H9 (cell line): ENCODE results near the gene SCUBE1. TPM values are rescaled to one million over a fixed set of nuclear protein-coding genes. Genes with fewer than 3 reads are reported as not detected.

Experiments
- DNase-seq: peaks from one replicate; pipeline ENCODE4 v3.0.0-alpha.2; 2017
- H2AFZ ChIP-seq: one replicate; pipeline ENCODE4 v1.6.1; 2013; ENCODE audit warnings: mild to moderate bottlenecking, low read length, control low read depth, moderate library complexity
- H2AK5ac ChIP-seq: 2 replicates; pipeline ENCODE4 v1.6.1; 2013; ENCODE audit warnings: low read length, control low read depth, mixed read lengths; ENCODE audit not compliant: insufficient read length
- H2BK120ac ChIP-seq: one replicate; pipeline ENCODE4 v1.6.1; 2013; ENCODE audit warnings: low read depth, mild to moderate bottlenecking, low read length, control low read depth, inconsistent platforms; ENCODE audit not compliant: poor library complexity, severe bottlenecking
- H2BK12ac ChIP-seq: 2 replicates; pipeline ENCODE4 v1.6.1; 2013; ENCODE audit warnings: low read length, control low read depth, mixed read lengths, low read depth; ENCODE audit not compliant: insufficient read length
- H2BK15ac ChIP-seq: 2 replicates; pipeline ENCODE4 v1.6.1; 2013; ENCODE audit warnings: low read depth, low read length, control low read depth
- H2BK20ac ChIP-seq: one replicate; pipeline ENCODE4 v1.6.1; 2013; ENCODE audit warnings: low read depth, mild to moderate bottlenecking, low read length, control low read depth, inconsistent platforms; ENCODE audit not compliant: poor library complexity, severe bottlenecking
- H2BK5ac ChIP-seq: 2 replicates; pipeline ENCODE4 v1.6.1; 2013; ENCODE audit warnings: low read length, control low read depth, mixed read lengths; ENCODE audit not compliant: insufficient read length
- H3K14ac ChIP-seq: 2 replicates; pipeline ENCODE4 v1.6.1; 2013; ENCODE audit warnings: low read length, control low read depth; ENCODE audit not compliant: insufficient read depth
- H3K18ac ChIP-seq: 2 replicates; pipeline ENCODE4 v1.6.1; 2013; ENCODE audit warnings: low read depth, mild to moderate bottlenecking, mixed read lengths, low read length, control low read depth; ENCODE audit not compliant: insufficient read length
- H3K23ac ChIP-seq: 2 replicates; pipeline ENCODE4 v1.6.1; 2013; ENCODE audit warnings: low read length, control low read depth, mixed read lengths, low read depth; ENCODE audit not compliant: insufficient read length
- H3K23me2 ChIP-seq: 2 replicates; pipeline ENCODE4 v1.6.1; 2013; ENCODE audit warnings: low read depth, mild to moderate bottlenecking, mixed read lengths, low read length, control low read depth; ENCODE audit not compliant: insufficient read length, poor library complexity, severe bottlenecking
- H3K27ac ChIP-seq: 2 replicates; pipeline ENCODE4 v1.5.1; 2013; ENCODE audit warnings: low read length, control low read depth, mixed read lengths, low read depth; ENCODE audit not compliant: insufficient read length
- H3K27me3 ChIP-seq: 2 replicates; pipeline ENCODE4 v1.6.1; 2013; ENCODE audit warnings: low read length, control low read depth, inconsistent platforms; ENCODE audit not compliant: insufficient read depth
- H3K4ac ChIP-seq: 2 replicates; pipeline ENCODE4 v1.6.1; 2013; ENCODE audit warnings: low read depth, mild to moderate bottlenecking, control low read depth, inconsistent platforms, low read length, moderate library complexity
- H3K4me1 ChIP-seq: 2 replicates; pipeline ENCODE4 v1.6.1; 2013; ENCODE audit warnings: low read length, control low read depth, inconsistent platforms; ENCODE audit not compliant: insufficient read depth
- H3K4me2 ChIP-seq: 2 replicates; pipeline ENCODE4 v1.6.1; 2013; ENCODE audit warnings: low read length, control low read depth, mixed read lengths; ENCODE audit not compliant: insufficient read length, insufficient read depth
- H3K56ac ChIP-seq: 2 replicates; pipeline ENCODE4 v1.6.1; 2013; ENCODE audit warnings: low read depth, mild to moderate bottlenecking, mixed read lengths, low read length, control low read depth; ENCODE audit not compliant: insufficient read length
- H3K79me1 ChIP-seq: 2 replicates; pipeline ENCODE4 v1.6.1; 2013; ENCODE audit warnings: low read depth, mild to moderate bottlenecking, moderate library complexity, low read length, control low read depth, inconsistent platforms; ENCODE audit not compliant: insufficient read depth, poor library complexity, severe bottlenecking
- H3K79me2 ChIP-seq: 2 replicates; pipeline ENCODE4 v1.6.1; 2013; ENCODE audit warnings: low read length, control low read depth, inconsistent platforms; ENCODE audit not compliant: insufficient read depth
- H3K9ac ChIP-seq: 2 replicates; pipeline ENCODE4 v1.6.1; 2013; ENCODE audit warnings: low read length, control low read depth, mixed read lengths; ENCODE audit not compliant: insufficient read length; ENCODE audit errors: extremely low read depth
- H3K9me3 ChIP-seq: one replicate; pipeline ENCODE4 v1.6.1; 2013; ENCODE audit warnings: low read depth, low read length, inconsistent platforms; ENCODE audit not compliant: control insufficient read depth
- H3T11ph ChIP-seq: one replicate; pipeline ENCODE4 v1.6.1; 2013; ENCODE audit warnings: mild to moderate bottlenecking, low read length, control low read depth, inconsistent platforms
- H4K20me1 ChIP-seq: one replicate; pipeline ENCODE4 v1.6.1; 2013; ENCODE audit not compliant: control insufficient read depth, insufficient read length, insufficient read depth
- H4K5ac ChIP-seq: 2 replicates; pipeline ENCODE4 v1.6.1; 2013; ENCODE audit warnings: low read depth, mild to moderate bottlenecking, mixed read lengths, low read length, control low read depth; ENCODE audit not compliant: insufficient read length
- H4K8ac ChIP-seq: replicated peaks from 2 replicates; pipeline ENCODE4 v1.6.1; 2013; ENCODE audit warnings: low read length, control low read depth, mixed read lengths, low read depth; ENCODE audit not compliant: insufficient read length
- H4K91ac ChIP-seq: 2 replicates; pipeline ENCODE4 v1.6.1; 2013; ENCODE audit warnings: low read depth, mild to moderate bottlenecking, moderate library complexity, mixed read lengths, low read length, control low read depth; ENCODE audit not compliant: insufficient read length
- H3K27ac Mint-ChIP-seq, 3 experiments: 2 replicates in 2 of 3; 3 replicates in 1 of 3; pipeline ENCODE4 v1.8.0; 2020 to 2021; ENCODE audit warnings: mixed read lengths in 3 of 3, mild to moderate bottlenecking in 1 of 3, moderate library complexity in 1 of 3
- H3K27me3 Mint-ChIP-seq: 2 replicates; pipeline ENCODE4 v1.8.0; 2021; ENCODE audit warnings: low read depth, mild to moderate bottlenecking, moderate library complexity, mixed read lengths
- H3K36me3 Mint-ChIP-seq, 3 experiments: 2 replicates in 2 of 3; 3 replicates in 1 of 3; pipeline ENCODE4 v1.8.0; 2020 to 2021; ENCODE audit warnings: low read depth in 3 of 3, mixed read lengths in 3 of 3; ENCODE audit not compliant: insufficient read depth in 1 of 3
- H3K4me1 Mint-ChIP-seq, 2 experiments: 2 replicates each; pipeline ENCODE4 v1.8.0; 2020; ENCODE audit warnings: mixed read lengths in 2 of 2
- H3K4me3 Mint-ChIP-seq, 2 experiments: 2 replicates in 1 of 2; 3 replicates in 1 of 2; pipeline ENCODE4 v1.8.0; 2020 to 2021; ENCODE audit warnings: mild to moderate bottlenecking in 2 of 2, mixed read lengths in 2 of 2, moderate library complexity in 1 of 2
- H3K9me3 Mint-ChIP-seq, 2 experiments: 2 replicates in 1 of 2; 3 replicates in 1 of 2; pipeline ENCODE4 v1.8.0; 2020; ENCODE audit warnings: mild to moderate bottlenecking in 2 of 2, mixed read lengths in 2 of 2, moderate library complexity in 1 of 2
- WGBS: extraction: QIAGEN DNeasy Blood & Tissue Kit; methylation state at CpG from one replicate; pipeline ENCODE4 v1.1.7; 2013; ENCODE audit warnings: missing lambda C conversion rate, low lambda C conversion rate, mixed read lengths; ENCODE audit not compliant: insufficient read length; ENCODE audit errors: extremely low coverage; 5-methylcytosine and 5-hydroxymethylcytosine counted together
- total RNA-seq: library from RNA; stranded (reverse); gene quantifications from 2 replicates; pipeline ENCODE4 v1.2.1, GENCODE V29; 2021
- TF ChIP-seq, protein P1 (sequence below): fragments of 200-600 bp; sonication (generic); conservative IDR thresholded peaks from 3 replicates; pipeline ENCODE4 v1.8.0; 2021; ENCODE audit warnings: antibody characterized with exemption, mild to moderate bottlenecking

Gene SCUBE1
- total RNA-seq, 1 experiment from 2014 or later = 1.2 TPM

DNA sequence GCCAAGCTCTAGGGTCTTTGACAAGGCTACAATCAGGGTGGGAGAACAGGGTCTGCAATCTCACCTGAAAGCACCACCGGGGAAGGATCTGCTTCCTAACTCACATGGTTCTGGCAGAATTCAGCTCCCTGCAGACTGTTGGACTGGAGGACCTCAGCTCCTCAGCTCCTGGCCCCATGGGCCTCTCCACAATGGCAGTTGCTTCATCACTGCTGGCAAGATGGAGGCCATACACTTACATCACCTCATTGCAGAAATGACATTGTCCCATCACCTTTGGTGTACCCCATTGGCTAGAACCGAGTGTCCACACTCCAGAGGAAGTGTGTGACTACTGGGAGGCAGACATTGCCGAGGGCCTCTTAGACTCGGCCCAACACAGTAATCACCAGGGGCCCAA lies 47.7 kb upstream of the SCUBE1 start:
- no peak overlapping the region for H2BK5ac ChIP-seq
- TF ChIP-seq, protein P1, sequence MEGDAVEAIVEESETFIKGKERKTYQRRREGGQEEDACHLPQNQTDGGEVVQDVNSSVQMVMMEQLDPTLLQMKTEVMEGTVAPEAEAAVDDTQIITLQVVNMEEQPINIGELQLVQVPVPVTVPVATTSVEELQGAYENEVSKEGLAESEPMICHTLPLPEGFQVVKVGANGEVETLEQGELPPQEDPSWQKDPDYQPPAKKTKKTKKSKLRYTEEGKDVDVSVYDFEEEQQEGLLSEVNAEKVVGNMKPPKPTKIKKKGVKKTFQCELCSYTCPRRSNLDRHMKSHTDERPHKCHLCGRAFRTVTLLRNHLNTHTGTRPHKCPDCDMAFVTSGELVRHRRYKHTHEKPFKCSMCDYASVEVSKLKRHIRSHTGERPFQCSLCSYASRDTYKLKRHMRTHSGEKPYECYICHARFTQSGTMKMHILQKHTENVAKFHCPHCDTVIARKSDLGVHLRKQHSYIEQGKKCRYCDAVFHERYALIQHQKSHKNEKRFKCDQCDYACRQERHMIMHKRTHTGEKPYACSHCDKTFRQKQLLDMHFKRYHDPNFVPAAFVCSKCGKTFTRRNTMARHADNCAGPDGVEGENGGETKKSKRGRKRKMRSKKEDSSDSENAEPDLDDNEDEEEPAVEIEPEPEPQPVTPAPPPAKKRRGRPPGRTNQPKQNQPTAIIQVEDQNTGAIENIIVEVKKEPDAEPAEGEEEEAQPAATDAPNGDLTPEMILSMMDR = no peak
- H2AK5ac ChIP-seq = no peak overlapping the region
- no peak overlapping the region for H3K4me2 ChIP-seq
- H2BK20ac ChIP-seq = no peak overlapping the region
- no peak overlapping the region for H4K5ac ChIP-seq
- H3K27me3 ChIP-seq = no peaks in the 10 kb centered on the region
- no peak overlapping the region for H2BK120ac ChIP-seq
- no peak overlapping the region for H4K91ac ChIP-seq
- no peak overlapping the region for H3K27ac ChIP-seq
- Mint-ChIP-seq H3K4me1 (peaks cover 15 to 32% of the 10 kb centered on the region in 2 experiments), H3K36me3 (peaks cover 0 to 4% (median 0%) of the 10 kb centered on the region in 3 experiments; a peak in 1 of 7 replicates), H3K4me3 (no peak overlapping the region), H3K27me3 (peaks cover 28% of the 10 kb centered on the region), H3K27ac (no peak overlapping the region), H3K9me3 (peaks cover 0 to 6% of the 10 kb centered on the region in 2 experiments; a peak in 2 of 5 replicates)
- no CpG with 5 or more reads among the region's 4 CpGs for WGBS
- H3K4me1 ChIP-seq = no peaks in the 10 kb centered on the region
- no peaks in the 10 kb centered on the region for H4K20me1 ChIP-seq
- H3K9ac ChIP-seq = no peak overlapping the region
- no peak overlapping the region for H2AFZ ChIP-seq
- no peak overlapping the region for H3K14ac ChIP-seq
- H4K8ac ChIP-seq = no peak overlapping the region
- no peak overlapping the region for H3T11ph ChIP-seq
- no peak overlapping the region for H2BK15ac ChIP-seq
- no peak for DNase-seq
- H2BK12ac ChIP-seq = no peak overlapping the region
- H3K79me2 ChIP-seq = no peaks in the 10 kb centered on the region
- no peak overlapping the region for H3K23ac ChIP-seq
- H3K23me2 ChIP-seq = no peaks in the 10 kb centered on the region
- no peaks in the 10 kb centered on the region for H3K79me1 ChIP-seq
- H3K18ac ChIP-seq = no peak overlapping the region
- no peaks in the 10 kb centered on the region for H3K9me3 ChIP-seq
- H3K56ac ChIP-seq = no peak overlapping the region
- no peak overlapping the region for H3K4ac ChIP-seq
